Measurements from ENCODE around the gene RPRM.

GRCh38 chr2:153477636-153478288 lies 800 bp downstream of the RPRM start:
- TF ChIP-seq GATA3 (IDR thresholded peaks at IDR 0.05; ENCODE audit: low read depth, low read length) (no peak), GATA2 (IDR thresholded peaks at IDR 0.05; ENCODE audit: low read depth, low read length) (no peak)
